Activated CD8-positive, alpha-beta memory T cell treated with anti-CD3 and anti-CD28 coated beads for 48 hours (primary cell): ENCODE data around the gene CCDC144A.
"Not testable (repeated sequence)": the region's sequence is repeated elsewhere in the genome, so short reads cannot be mapped to it uniquely, and the experiment has no call there.

ENCODE experiments used
- DNase-seq, 3 experiments: peaks; one replicate each; pipeline ENCODE4 v3.0.0-alpha.2; 2020; ENCODE audit warnings: low read depth in 2 of 3, low spot score in 2 of 3

The CCDC144A gene

GRCh38 chr17:16817940-16818339 lies 127.9 kb downstream of the CCDC144A start:
- not testable (repeated sequence) for DNase-seq

- no peak for DNase-seq
These were observed 128.3 kb downstream of the CCDC144A start for GRCh38 chr17:16818340-16818739.

GRCh38 chr17:16818821-16819683 lies 129.0 kb downstream of the CCDC144A start:
- no peak for DNase-seq

- no peak for DNase-seq
These were observed 130.3 kb downstream of the CCDC144A start for GRCh38 chr17:16820161-16820877.

GRCh38 chr17:16820979-16821543 lies 131.0 kb downstream of the CCDC144A start:
- no peak for DNase-seq

- DNase-seq = not testable (repeated sequence)
These were observed 132.1 kb downstream of the CCDC144A start for GRCh38 chr17:16822133-16822532.

GRCh38 chr17:16823768-16824406 lies 133.8 kb downstream of the CCDC144A start:
- not testable (repeated sequence) for DNase-seq
